ENCODE data around the gene DBET.
"Not testable (repeated sequence)": the region's sequence is repeated elsewhere in the genome, so short reads cannot be mapped to it uniquely, and the experiment has no call there.

Gene DBET

DNA sequence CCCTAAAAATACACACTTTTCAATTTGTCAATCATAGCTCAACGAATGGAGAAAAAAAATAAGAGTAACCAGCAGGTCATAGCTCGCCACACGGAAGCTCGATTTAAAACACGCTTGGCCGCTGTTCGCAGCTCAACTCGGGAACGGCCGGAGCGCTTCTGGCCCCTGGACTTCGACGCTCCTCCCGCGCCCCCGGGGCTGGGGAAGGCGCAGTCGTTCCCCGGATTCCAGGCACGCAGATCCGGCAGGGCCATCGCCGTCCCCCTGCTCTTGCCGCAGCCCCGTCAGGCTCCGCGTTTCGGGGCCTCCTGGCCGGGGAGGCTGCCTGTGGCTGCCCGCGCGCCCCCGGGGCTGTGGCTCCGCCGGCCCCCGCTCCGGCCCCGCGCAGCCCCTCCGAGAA is 23.4 kb upstream of the DBET start:
- not testable (repeated sequence) for H3K36me3 ChIP-seq; H3K27ac ChIP-seq; H3K9me3 ChIP-seq; H3K4me3 ChIP-seq (ENCODE audit: low read depth in 1 of 2, low read length in 1 of 2); H3K4me1 ChIP-seq (ENCODE audit: control insufficient read depth in 1 of 2, insufficient read depth in 1 of 2, low read depth in 1 of 2, low read length in 1 of 2)
- H3K27me3 ChIP-seq: peaks cover 40% of the 10 kb centered on the region

DNA sequence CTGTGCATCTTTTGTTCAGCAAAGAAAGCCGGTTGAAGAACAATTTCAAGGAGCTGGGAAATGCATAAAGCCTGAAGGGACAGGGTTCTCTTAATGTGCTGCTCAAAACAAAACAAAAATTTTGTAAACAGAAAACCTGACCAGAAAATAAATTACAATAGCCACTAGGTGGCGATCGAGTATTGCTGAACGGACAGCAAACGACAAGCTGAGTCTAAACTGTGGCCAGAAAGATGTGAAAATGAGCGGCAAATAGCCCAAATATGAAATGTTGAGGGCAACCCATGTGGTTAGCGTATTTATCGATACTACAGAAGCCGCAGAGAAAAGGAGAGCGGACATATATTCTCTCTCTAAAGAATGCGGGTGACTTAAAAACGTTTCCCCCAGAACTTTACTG is 16.7 kb upstream of the DBET start:
- not testable (repeated sequence) for H3K36me3 ChIP-seq; H3K4me1 ChIP-seq (ENCODE audit: control insufficient read depth in 1 of 2, insufficient read depth in 1 of 2, low read depth in 1 of 2, low read length in 1 of 2); H3K27me3 ChIP-seq; H3K4me3 ChIP-seq (ENCODE audit: low read depth in 1 of 2, low read length in 1 of 2); H3K9me3 ChIP-seq; H3K27ac ChIP-seq

DNA sequence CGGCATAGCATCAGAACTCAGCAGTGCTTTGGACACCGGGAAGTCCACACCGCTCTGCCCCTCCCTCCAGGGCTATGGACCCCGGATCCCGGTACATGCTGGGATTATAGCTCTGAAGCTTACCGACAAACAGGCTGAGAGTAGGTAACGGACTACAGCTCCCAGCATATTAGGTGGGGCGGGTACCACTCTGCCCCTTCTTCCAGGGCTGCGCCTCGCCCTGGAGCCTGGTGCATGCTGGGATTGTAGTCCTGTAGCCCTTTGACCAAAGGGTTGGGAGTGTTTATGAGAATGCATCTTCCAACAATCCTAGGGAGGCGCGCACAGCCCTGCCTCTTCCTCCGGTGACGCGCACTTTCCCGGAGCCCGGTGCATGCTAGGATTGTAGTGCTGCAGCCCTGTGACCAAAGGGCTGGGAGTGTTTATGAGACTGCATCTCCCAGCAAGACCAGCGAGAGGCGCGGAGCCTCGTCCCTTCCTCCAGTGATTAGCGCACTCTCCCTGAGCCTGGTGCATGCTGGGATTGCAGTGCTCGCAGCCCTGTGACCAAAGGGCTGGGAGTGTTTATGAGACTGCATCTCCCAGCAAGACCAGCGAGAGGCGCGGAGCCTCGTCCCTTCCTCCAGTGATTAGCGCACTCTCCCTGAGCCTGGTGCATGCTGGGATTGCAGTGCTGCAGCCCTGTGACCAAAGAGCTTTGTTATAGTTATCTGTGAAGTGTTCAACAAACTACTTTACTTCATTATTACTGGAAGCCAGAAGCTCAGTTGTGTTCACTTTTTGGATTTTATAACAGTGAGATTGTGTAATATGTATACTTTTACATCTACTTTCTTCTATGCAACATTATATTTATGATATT is 14.7 kb upstream of the DBET start:
- H3K36me3 ChIP-seq; H3K27me3 ChIP-seq; H3K4me3 ChIP-seq (ENCODE audit: low read depth in 1 of 2, low read length in 1 of 2); H3K4me1 ChIP-seq (ENCODE audit: control insufficient read depth in 1 of 2, insufficient read depth in 1 of 2, low read depth in 1 of 2, low read length in 1 of 2); H3K27ac ChIP-seq; H3K9me3 ChIP-seq: not testable (repeated sequence)

DNA sequence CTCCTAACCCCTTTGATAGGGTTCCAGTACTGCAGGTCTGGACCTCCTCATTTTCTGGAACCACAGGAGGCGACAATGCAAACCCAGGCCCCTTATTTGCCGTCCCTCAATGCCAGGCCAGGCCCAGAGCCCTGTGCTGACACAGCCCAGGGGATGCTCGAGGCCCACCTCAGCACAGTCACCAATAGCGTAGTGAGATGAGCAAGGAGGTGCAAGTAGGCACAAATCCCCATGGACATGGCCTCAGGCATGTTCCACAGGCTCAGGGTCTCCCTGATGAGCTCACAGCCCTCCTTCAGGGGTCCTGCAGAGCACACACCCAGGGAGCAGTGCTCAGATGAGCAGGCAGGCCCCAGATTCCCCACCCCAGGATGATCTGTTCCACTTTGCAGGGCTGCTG is 5.3 kb upstream of the DBET start:
- H3K27ac ChIP-seq; H3K27me3 ChIP-seq; H3K4me3 ChIP-seq (ENCODE audit: low read depth in 1 of 2, low read length in 1 of 2); H3K9me3 ChIP-seq; H3K36me3 ChIP-seq; H3K4me1 ChIP-seq (ENCODE audit: control insufficient read depth in 1 of 2, insufficient read depth in 1 of 2, low read depth in 1 of 2, low read length in 1 of 2): not testable (repeated sequence)

DNA sequence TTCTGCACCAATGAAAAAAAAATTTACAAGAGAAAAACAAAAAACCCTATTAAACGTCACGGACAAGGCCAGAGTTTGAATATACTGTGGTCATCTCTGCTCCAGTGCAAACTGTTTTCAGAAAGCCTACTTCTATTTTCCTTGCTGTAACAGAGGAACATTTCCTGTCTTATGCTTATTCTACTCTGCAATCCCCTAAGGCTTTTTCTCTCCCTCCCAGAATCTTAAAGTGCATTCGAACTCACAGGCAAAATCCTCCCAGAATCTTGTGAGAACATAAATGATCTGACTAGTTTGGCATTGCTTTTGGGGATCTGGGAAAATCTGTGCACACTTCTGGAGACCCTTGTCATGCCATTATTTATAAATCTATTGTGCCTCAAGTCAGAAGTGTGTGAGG is 503 bp downstream of the DBET start:
- not testable (repeated sequence) for H3K27me3 ChIP-seq; H3K36me3 ChIP-seq; H3K9me3 ChIP-seq; H3K4me3 ChIP-seq (ENCODE audit: low read depth in 1 of 2, low read length in 1 of 2); H3K27ac ChIP-seq; H3K4me1 ChIP-seq (ENCODE audit: control insufficient read depth in 1 of 2, insufficient read depth in 1 of 2, low read depth in 1 of 2, low read length in 1 of 2)

DNA sequence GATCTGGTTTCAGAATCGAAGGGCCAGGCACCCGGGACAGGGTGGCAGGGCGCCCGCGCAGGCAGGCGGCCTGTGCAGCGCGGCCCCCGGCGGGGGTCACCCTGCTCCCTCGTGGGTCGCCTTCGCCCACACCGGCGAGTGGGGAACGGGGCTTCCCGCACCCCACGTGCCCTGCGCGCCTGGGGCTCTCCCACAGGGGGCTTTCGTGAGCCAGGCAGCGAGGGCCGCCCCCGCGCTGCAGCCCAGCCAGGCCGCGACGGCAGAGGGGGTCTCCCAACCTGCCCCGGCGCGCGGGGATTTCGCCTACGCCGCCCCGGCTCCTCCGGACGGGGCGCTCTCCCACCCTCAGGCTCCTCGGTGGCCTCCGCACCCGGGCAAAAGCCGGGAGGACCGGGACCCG is 4.0 kb downstream of the DBET start:
- H3K4me1 ChIP-seq (ENCODE audit: control insufficient read depth in 1 of 2, insufficient read depth in 1 of 2, low read depth in 1 of 2, low read length in 1 of 2); H3K4me3 ChIP-seq (ENCODE audit: low read depth in 1 of 2, low read length in 1 of 2); H3K9me3 ChIP-seq: not testable (repeated sequence)

DNA sequence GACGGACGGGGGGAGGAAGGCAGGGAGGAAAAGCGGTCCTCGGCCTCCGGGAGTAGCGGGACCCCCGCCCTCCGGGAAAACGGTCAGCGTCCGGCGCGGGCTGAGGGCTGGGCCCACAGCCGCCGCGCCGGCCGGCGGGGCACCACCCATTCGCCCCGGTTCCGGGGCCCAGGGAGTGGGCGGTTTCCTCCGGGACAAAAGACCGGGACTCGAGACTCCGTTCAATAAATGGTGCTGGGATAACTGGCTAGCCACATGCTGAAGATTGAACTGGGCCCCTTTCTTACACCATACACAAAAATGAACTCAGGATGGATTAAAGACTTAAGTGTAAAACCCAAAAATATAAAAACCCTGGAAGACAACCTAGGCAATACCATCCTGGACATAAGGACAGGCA is 28.8 kb downstream of the DBET start:
- H3K4me3 ChIP-seq (ENCODE audit: low read depth in 1 of 2, low read length in 1 of 2); H3K27me3 ChIP-seq; H3K9me3 ChIP-seq; H3K27ac ChIP-seq; H3K4me1 ChIP-seq (ENCODE audit: control insufficient read depth in 1 of 2, insufficient read depth in 1 of 2, low read depth in 1 of 2, low read length in 1 of 2); H3K36me3 ChIP-seq: not testable (repeated sequence)

More for the DNA sequence above, 4.0 kb downstream of the DBET start:
- not testable (repeated sequence) for H3K27me3 ChIP-seq, H3K27ac ChIP-seq, H3K36me3 ChIP-seq

DNA sequence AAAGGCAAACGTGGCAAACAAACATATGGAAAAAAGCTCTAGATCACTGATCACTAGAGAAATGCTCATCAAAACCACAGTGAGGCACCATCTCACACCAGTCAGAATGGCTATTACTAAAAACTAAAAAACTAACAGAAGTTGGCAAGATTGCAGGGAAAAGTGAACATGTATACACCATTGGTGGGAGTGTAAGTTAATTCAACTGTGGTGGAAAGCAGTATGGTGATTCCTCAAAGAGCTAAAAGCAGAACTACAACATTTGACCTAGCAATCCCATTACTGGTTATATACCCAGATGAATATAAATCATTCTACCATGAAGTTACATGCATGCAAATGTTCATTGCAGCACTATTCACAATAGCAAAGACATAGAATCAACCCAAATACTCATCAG is 29.7 kb downstream of the DBET start:
- not testable (repeated sequence) for H3K27me3 ChIP-seq; H3K4me3 ChIP-seq (ENCODE audit: low read depth in 1 of 2, low read length in 1 of 2); H3K36me3 ChIP-seq; H3K4me1 ChIP-seq (ENCODE audit: control insufficient read depth in 1 of 2, insufficient read depth in 1 of 2, low read depth in 1 of 2, low read length in 1 of 2); H3K9me3 ChIP-seq; H3K27ac ChIP-seq

DNA sequence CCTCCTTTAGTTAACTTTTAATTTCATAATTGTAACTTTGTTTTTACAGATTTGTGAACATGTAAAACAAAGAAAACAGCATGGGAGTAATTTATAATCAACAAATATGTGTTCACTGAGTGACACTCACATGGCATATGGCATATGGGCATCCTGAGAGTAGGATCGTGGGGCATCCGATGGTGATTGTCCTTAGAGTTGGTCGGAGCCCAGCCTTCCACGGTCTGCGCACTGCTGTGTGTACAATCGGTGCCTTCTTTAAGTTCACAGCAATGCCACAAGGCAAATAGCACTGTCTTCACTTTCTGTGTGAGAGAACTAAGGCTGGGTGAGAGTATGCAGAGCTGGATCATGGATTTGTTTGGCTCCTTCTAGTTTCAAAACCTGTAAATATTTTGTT is 31.0 kb downstream of the DBET start:
- not testable (repeated sequence) for H3K9me3 ChIP-seq; H3K27me3 ChIP-seq; H3K4me3 ChIP-seq (ENCODE audit: low read depth in 1 of 2, low read length in 1 of 2); H3K36me3 ChIP-seq; H3K27ac ChIP-seq; H3K4me1 ChIP-seq (ENCODE audit: control insufficient read depth in 1 of 2, insufficient read depth in 1 of 2, low read depth in 1 of 2, low read length in 1 of 2)

DNA sequence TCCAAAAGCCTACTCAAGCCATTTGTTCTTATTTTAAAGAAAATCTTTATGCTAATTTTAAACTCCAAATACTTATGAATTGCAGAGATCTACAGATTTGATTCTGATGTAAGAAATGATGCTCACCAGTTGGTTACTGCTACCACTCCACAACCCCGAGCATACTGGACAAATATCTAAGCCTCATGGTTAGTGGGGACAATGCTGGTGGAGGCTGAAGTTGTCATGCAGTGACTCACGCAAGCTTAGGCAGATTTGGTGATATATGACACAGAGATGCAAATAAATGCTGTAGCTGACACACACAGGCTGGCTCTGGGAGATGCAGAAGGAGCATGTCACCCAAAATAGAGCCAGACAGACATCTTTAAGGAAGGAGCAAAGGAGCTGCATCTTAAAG is 35.3 kb downstream of the DBET start:
- H3K4me1 ChIP-seq (ENCODE audit: control insufficient read depth in 1 of 2, insufficient read depth in 1 of 2, low read depth in 1 of 2, low read length in 1 of 2); H3K27ac ChIP-seq; H3K27me3 ChIP-seq; H3K36me3 ChIP-seq; H3K4me3 ChIP-seq (ENCODE audit: low read depth in 1 of 2, low read length in 1 of 2); H3K9me3 ChIP-seq: not testable (repeated sequence)

DNA sequence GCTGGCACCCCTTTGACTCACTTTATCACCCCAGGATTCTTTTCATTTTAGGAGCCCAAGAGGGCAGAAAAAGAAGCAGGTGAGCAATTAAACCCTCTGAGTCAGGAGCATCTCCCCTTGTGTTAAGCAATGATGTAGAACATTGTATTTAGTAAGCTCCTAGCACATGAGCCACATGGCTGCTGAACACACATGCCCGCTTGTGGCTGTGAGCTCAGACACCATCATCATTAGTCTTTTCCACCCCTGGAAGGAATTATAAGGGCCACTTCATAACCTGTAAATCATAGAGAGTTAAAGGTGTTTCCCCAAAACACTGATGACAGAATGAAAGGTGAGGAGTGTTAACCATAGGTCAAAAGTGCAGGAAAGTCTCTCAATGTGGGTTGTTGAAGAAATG is 37.2 kb downstream of the DBET start:
- not testable (repeated sequence) for H3K9me3 ChIP-seq; H3K4me1 ChIP-seq (ENCODE audit: control insufficient read depth in 1 of 2, insufficient read depth in 1 of 2, low read depth in 1 of 2, low read length in 1 of 2); H3K27me3 ChIP-seq; H3K4me3 ChIP-seq (ENCODE audit: low read depth in 1 of 2, low read length in 1 of 2); H3K27ac ChIP-seq; H3K36me3 ChIP-seq

DNA sequence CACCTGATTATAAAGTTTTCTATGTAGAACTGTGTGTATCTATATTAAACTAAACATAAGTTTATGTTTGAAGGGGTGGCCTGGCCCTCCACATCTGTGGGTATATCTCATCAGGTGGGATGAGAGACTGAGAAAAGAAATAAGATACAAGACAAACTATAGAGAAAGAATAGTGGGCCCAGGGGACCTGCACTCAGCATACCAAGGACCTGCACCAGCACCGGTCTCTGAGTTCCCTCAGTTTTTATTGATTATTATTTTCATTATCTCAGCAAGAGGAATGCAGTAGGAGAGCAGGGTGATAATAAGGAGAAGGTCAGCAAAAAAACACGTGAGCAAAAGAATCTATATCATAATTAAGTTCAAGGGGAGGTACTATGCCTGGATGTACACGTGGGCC is 41.9 kb downstream of the DBET start:
- not testable (repeated sequence) for H3K27me3 ChIP-seq; H3K4me1 ChIP-seq (ENCODE audit: control insufficient read depth in 1 of 2, insufficient read depth in 1 of 2, low read depth in 1 of 2, low read length in 1 of 2); H3K9me3 ChIP-seq; H3K36me3 ChIP-seq; H3K27ac ChIP-seq; H3K4me3 ChIP-seq (ENCODE audit: low read depth in 1 of 2, low read length in 1 of 2)

DNA sequence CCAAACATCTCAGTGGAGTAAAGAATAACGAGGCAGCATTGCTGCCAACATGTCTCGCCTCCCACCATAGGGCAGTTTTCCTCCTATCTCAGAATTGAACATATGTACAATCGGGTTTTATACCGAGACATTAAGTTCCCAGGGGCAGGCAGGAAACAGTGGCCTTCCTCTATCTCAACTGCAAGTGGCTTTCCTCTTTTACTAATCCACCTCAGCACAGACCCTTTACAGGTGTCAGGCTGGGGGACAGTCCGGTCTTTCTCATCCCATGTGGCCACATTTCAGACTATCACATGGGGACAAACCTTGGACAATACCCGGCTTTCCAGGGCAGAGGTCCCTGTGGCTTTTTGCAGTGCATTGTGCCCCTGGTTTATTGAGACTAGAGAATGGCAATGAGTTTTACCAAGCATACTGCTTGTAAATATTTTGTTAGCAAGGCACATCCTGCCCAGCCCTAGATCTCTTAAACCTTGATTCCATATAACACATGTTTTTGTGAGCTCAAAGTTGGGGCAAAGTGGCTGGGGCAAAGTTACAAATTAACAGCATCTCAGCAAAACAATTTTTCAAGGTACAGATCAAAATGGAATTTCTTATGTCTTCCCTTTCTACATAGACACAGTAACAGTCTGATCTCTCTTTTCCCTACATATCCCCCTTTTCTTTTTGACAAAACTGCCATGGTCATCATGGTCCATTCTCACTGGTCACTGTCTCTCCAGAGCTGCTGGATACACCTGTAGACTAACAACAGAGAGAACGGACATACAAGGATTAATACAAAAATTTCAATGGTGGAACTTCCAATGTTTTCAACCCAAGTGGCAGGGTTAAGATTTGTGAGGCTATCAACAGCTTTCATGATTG is 42.5 kb downstream of the DBET start:
- not testable (repeated sequence) for H3K27me3 ChIP-seq; H3K9me3 ChIP-seq; H3K4me1 ChIP-seq (ENCODE audit: control insufficient read depth in 1 of 2, insufficient read depth in 1 of 2, low read depth in 1 of 2, low read length in 1 of 2); H3K27ac ChIP-seq; H3K36me3 ChIP-seq; H3K4me3 ChIP-seq (ENCODE audit: low read depth in 1 of 2, low read length in 1 of 2)
